GM19238 (cell line): ENCODE measurements around the gene TMEM107.

Experiments used
- DNase-seq: peaks from one replicate; pipeline ENCODE4 v3.0.0; 2011; ENCODE audit warnings: low spot score; ENCODE audit not compliant: insufficient read length

The TMEM107 gene

GRCh38 chr17:8162233-8162996 lies 13.8 kb downstream of the TMEM107 start, which contains the start of gene VAMP2:
TSS of gene VAMP2 (minus strand) at chr17:8162948. CDS start at chr17:8162879, 69 bp downstream.
- DNase-seq, result peak; percentile 77

GRCh38 chr17:8161289-8162232 lies 14.6 kb downstream of the TMEM107 start:
- no peak for DNase-seq

- DNase-seq, result no peak
Observed at GRCh38 chr17:8160741-8161221, 15.4 kb downstream of the TMEM107 start.

GRCh38 chr17:8160224-8160577 lies 16.0 kb downstream of the TMEM107 start:
- no peak for DNase-seq

DNA sequence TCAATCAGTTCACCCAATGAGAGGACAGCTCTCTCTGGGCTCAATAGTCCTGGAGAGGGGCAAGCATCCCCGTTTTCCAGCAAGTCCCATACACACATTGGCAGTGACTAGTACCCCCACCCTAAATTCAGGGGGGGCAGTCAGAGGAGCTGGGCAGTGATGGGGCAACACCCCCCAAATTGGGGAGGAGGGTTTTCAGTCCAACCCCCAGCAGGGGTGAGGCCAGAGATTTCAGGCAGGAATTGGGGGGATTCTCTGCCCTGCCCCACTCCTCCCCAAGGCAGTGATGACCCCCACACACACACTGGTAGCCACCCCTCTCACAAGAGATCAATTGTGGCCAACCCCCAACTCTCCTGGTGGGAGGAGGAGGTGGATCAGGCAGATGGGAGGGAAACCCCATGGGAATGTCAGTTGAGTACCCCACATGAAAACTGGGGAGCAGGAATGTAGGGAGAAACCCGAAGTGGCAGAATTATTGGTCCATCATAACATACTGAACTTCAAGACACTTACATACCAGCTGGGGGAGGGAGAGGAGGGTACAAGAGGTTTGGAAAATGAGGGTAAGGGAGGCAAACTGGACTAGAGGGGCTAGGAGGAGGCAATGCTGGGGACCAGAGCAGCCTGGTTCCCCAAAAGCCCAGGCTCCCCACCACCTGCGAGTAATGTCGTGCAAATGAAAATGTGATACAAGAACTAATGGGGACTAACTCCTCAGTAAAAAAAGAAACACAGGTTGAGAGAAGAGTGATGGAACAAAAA lies 16.5 kb downstream of the TMEM107 start:
- DNase-seq, result no peak

DNA sequence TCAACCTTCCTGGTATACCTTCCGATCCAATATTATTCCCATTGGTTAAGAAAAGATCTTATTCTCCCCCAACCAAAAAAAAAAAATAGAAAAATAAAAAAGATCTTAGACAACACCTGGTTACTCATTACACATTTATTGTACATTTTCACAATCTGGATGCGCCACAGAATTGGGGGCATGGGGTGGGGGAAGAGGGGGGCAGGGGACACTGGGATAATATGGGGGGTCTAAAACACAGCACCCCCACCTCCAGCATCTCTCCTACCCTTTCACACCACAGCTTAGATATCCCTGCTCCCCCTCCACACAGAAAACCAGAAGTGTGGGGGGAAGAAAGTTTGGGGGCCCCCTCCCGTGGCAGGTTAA lies 17.2 kb downstream of the TMEM107 start:
- no peak for DNase-seq

GRCh38 chr17:8158267-8159031 lies 17.7 kb downstream of the TMEM107 start:
- DNase-seq, result peak; percentile 80

DNA sequence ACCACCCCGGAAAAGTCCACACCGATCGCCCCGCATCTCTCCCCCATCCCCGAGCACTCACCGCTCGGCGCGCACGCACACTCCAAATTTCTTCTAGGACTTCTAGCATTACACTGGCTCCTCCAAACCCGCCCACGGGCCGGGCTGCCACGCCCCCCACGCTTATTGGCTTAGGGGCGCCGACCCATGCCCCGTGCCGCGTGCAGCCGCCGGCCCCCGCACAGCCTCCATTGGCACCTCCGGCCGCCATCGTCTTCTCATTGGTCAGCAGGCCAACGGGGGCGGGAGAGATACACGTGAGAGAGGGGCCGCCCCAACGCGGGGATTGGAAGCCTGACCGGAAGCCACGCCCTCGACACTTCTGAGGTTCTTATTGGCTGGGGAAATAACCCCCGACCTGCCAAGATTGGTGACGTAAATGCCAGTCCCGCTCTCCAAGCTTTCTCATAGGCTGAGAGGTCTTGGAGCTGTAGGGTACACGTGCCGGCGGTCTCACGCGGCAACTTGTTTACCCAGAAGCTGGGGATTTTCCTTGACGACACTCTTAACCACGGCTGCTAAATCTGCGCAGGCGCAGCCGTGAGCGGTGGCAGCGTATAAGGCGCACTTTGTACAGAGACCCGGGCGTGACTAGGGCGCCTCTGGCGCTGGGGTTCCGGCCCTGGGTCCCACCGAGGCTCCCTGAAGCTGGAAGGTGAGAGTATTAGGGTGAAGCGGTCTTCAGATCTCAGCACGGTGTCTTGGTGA lies 19.8 kb downstream of the TMEM107 start:
- peak; percentile 95 for DNase-seq

DNA sequence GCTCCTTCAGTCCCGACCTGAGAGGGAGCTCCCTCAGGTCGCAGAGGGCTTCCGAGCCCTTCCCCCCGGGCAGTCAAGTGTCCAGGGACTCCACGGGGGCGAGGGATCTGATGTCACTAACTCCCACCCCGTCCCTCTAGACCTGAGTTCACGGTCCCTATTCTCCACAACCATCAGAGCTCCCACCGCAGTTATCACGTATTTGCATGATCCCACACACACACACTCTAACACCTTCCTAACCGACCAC lies 20.3 kb downstream of the TMEM107 start:
- DNase-seq, result no peak

DNA sequence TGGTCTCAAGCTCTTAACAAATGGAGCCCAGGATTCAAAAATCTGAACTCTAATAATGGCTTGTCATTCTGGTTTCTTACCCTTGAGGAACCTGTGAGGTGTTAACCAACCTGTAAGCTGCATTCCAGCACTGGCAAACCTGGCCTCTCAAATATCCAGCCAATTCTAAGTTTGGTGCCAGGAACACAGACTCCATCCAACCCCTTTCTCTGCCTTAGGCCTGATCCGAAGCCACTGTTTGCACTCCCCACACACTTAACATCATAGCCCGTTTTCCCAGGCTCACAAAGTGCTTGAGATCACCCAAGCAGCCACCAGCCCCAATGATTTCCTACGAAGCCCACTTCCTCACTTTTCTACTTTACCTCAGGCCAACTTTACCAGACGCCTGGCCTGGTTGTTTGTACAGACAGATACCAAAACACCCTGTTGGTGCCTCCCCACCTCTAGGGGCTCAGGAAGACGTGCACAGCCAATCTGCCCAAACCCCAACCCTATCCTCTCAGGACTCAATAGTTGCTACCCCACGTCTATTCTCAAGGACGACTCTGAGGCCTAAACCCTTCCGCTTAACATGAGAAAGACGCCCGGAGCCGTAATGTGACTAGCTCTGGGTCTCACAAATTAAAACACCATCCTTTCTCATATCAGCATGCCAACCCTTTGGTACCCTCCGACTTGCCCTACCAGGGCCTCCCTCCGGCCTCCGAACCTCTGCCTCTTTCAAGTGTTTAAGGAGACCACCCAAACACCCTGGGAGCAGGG lies 20.8 kb downstream of the TMEM107 start:
- DNase-seq, result no peak

GRCh38 chr17:8154608-8155155 lies 21.5 kb downstream of the TMEM107 start:
- no peak for DNase-seq

- no peak for DNase-seq
Observed at GRCh38 chr17:8153957-8154607, 22.1 kb downstream of the TMEM107 start.

- DNase-seq, result no peak
Observed at GRCh38 chr17:8153525-8153956, 22.6 kb downstream of the TMEM107 start.

- no peak for DNase-seq
Observed at GRCh38 chr17:8153031-8153451, 23.1 kb downstream of the TMEM107 start.

DNA sequence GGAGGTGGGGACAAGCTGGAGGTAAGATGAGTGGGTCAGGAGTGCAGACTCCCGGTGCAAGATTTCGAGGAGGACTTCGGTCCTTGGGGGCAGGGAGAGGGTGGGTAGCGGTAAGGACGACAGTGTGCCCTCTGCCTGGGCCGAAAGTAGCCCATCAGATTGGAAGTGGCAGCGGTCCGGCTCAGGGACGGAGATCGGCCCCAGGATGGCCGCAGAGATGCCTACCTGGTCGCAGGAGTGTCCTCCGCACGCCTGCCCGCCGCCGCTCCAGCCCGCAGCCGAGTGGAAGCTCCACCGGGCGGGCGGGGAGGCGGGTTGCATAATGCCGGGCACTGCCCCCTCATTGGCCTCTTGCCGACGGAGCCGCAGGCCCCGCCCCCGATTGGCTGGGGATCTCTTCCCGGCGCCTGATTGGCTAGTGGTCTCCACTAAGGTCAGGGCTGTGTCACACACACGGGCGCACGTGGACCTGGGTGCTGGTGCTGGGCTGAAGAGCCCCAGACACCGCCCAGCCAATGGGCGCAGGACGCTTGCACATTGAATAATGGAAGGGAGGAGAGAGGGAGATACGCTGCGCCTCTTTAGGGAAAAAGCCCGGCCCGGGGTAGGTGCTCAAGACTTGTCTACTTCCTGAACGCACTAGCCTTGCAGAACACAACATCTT lies 23.9 kb downstream of the TMEM107 start, which contains the start of gene PER1:
PER1 (minus strand) TSS at position 293 of the 664 bp plus-strand sequence. CDS start 1,698 bp downstream, outside the sequence.
- DNase-seq, result peak; percentile 77

DNA sequence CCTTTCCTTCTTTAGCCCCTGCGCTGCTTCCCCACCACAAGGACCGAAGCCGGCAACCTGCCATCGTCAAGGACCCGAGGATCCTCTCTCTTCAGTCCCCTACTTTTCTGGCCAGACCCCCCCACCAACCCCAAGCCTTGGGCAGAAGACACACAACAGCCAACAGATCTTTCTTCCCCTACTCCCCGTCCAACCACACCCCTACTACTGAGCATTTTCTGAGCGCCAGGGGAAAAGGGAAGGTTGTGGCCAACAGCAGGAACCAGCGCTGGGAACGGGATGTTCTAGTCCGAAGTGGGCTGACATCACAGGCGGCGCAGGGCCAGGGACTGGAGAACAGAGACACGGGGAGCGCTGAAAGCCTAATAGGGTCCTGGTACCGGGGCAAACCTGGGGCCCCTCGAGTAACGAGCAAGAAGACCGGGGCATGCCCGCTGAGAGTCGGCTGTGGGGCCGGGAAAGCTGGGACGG lies 24.5 kb downstream of the TMEM107 start:
- no peak for DNase-seq

DNA sequence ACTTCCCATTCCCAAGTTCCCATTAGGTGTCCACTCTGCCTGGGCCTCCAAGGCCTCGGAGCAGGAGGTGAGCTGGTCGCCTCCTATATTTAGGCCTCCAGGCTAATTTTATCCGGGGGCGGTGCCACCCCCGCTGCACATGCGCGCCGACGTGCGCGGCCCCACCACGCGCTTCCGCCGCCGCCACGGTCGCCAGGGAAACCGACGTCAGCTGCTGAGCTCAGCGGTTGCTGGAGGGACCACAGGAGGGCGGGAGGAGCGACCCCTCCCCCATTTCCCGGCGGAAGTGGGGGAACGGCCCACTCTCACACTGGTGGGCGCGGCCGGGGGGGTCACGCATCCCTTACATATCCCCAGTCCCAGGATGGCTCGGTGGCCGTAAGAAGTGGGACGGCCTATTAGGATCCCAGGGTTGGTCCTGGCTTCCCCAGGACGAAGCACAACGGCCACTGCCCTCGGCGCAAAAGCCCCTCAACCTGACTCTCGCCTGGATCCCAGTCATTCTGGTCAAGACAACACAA lies 25.0 kb downstream of the TMEM107 start:
- DNase-seq, result peak; percentile 84
